ENCODE results near the gene PCCB. TPM values are rescaled to one million over a fixed set of nuclear protein-coding genes. Genes with fewer than 3 reads are reported as not detected.
A peak's percentile ranks its signal among the peaks of the same experiment; 100 is the strongest.

PCCB gene
- total RNA-seq, 2 experiments from 2014 or later = 39.7 to 51.5 TPM

- Histone ChIP-seq H3K9me2 (ENCODE audit: insufficient read depth, low read length) (no peaks in the 10 kb centered on the region), H3K9me3 (ENCODE audit: low read length) (no peaks in the 10 kb centered on the region), H4K20me1 (ENCODE audit: insufficient read depth, low read length) (no peaks in the 10 kb centered on the region), H3K36me3 (ENCODE audit: insufficient read depth, low read length) (peaks cover 76% of the 10 kb centered on the region), H3K4me2 (ENCODE audit: low read length) (no peak overlapping the region), H3K27ac (ENCODE audit: low read depth, low read length, poor library complexity, severe bottlenecking) (no peak overlapping the region), H3K4me3 (ENCODE audit: low read depth, low read length, poor library complexity, severe bottlenecking) (no peak overlapping the region), H3K79me2 (ENCODE audit: insufficient read depth, low read depth, low read length) (no peaks in the 10 kb centered on the region), H3K4me1 (ENCODE audit: insufficient read depth, low read length, poor library complexity, severe bottlenecking) (no peaks in the 10 kb centered on the region), H2AFZ (ENCODE audit: low read length) (no peak overlapping the region)
- no peak for TF ChIP-seq CTCF (conservative IDR thresholded peaks at IDR 0.05; ENCODE audit: low read length)
- TF ChIP-seq EZH2phosphoT487 (IDR thresholded peaks at IDR 0.05; ENCODE audit: borderline replicate concordance, low read depth, low read length) = no peak
- intact Hi-C loops (cut with micrococcal nuclease; ENCODE audit: unreplicated experiment) = no loop called here
- BruUV-seq (replicated peaks) = no TSS peak
- CTCF ChIA-PET (ENCODE audit: unreplicated experiment) = no interaction called here
- POLR2A ChIA-PET = interaction anchor here (0.6 to 1.3 kb wide), 3 partner anchors 8 to 335 kb away, joined by 3 to 4 read pairs (median 3); no protein-coding TSS in a partner anchor
- DNase-seq (ENCODE audit: low spot score) = peak; percentile 9
These were observed 93.3 kb downstream of the PCCB start for GRCh38 chr3:136343446-136343845.

GRCh38 chr3:136343873-136344555 lies 93.9 kb downstream of the PCCB start:
- Histone ChIP-seq H3K4me3 (ENCODE audit: low read depth, low read length, poor library complexity, severe bottlenecking) (no peak overlapping the region), H3K27ac (ENCODE audit: low read depth, low read length, poor library complexity, severe bottlenecking) (no peak overlapping the region), H3K9me3 (ENCODE audit: low read length) (no peaks in the 10 kb centered on the region), H2AFZ (ENCODE audit: low read length) (no peak overlapping the region), H4K20me1 (ENCODE audit: insufficient read depth, low read length) (no peaks in the 10 kb centered on the region), H3K79me2 (ENCODE audit: insufficient read depth, low read depth, low read length) (no peaks in the 10 kb centered on the region), H3K4me2 (ENCODE audit: low read length) (no peak overlapping the region), H3K4me1 (ENCODE audit: insufficient read depth, low read length, poor library complexity, severe bottlenecking) (no peaks in the 10 kb centered on the region), H3K36me3 (ENCODE audit: insufficient read depth, low read length) (peaks cover 76% of the 10 kb centered on the region), H3K9me2 (ENCODE audit: insufficient read depth, low read length) (no peaks in the 10 kb centered on the region)
- no TSS peak for BruUV-seq (replicated peaks)
- no peak for DNase-seq (ENCODE audit: low spot score)
- TF ChIP-seq EZH2phosphoT487 (IDR thresholded peaks at IDR 0.05; ENCODE audit: borderline replicate concordance, low read depth, low read length) = no peak
- POLR2A ChIA-PET = interaction anchor here (0.6 to 1.3 kb wide), 2 partner anchors 8 to 334 kb away, joined by 3 to 4 read pairs; no protein-coding TSS in a partner anchor
- CTCF ChIA-PET (ENCODE audit: unreplicated experiment) = no interaction called here
- intact Hi-C loops (cut with micrococcal nuclease; ENCODE audit: unreplicated experiment) = no loop called here

- ChIA-PET POLR2A (interaction anchor here (0.7 kb wide), 1 partner anchor 1664 kb away, joined by 7 read pairs; no protein-coding TSS in a partner anchor), CTCF (ENCODE audit: unreplicated experiment) (no interaction called here)
- no peaks in the 10 kb centered on the region for H3K9me2 ChIP-seq (ENCODE audit: insufficient read depth, low read length)
- no peak overlapping the region for H3K4me3 ChIP-seq (ENCODE audit: low read depth, low read length, poor library complexity, severe bottlenecking)
- no TSS peak for BruUV-seq (replicated peaks)
- H3K4me1 ChIP-seq (ENCODE audit: insufficient read depth, low read length, poor library complexity, severe bottlenecking) = no peaks in the 10 kb centered on the region
- H4K20me1 ChIP-seq (ENCODE audit: insufficient read depth, low read length) = no peaks in the 10 kb centered on the region
- H2AFZ ChIP-seq (ENCODE audit: low read length) = no peak overlapping the region
- intact Hi-C loops (cut with micrococcal nuclease; ENCODE audit: unreplicated experiment) = loop anchor here (5.0 kb wide), 1 partner anchor 269 kb away; no protein-coding TSS in a partner anchor
- no peaks in the 10 kb centered on the region for H3K9me3 ChIP-seq (ENCODE audit: low read length)
- TF ChIP-seq EZH2phosphoT487 (IDR thresholded peaks at IDR 0.05; ENCODE audit: borderline replicate concordance, low read depth, low read length) = no peak
- no peak for TF ChIP-seq CTCF (conservative IDR thresholded peaks at IDR 0.05; ENCODE audit: low read length)
- no peak overlapping the region for H3K27ac ChIP-seq (ENCODE audit: low read depth, low read length, poor library complexity, severe bottlenecking)
- no peak overlapping the region for H3K4me2 ChIP-seq (ENCODE audit: low read length)
- H3K79me2 ChIP-seq (ENCODE audit: insufficient read depth, low read depth, low read length) = no peaks in the 10 kb centered on the region
- H3K36me3 ChIP-seq (ENCODE audit: insufficient read depth, low read length) = peaks cover 61% of the 10 kb centered on the region
- DNase-seq (ENCODE audit: low spot score) = no peak
These were observed 96.3 kb downstream of the PCCB start for GRCh38 chr3:136346486-136346885.
